Measurements from ENCODE around the gene AKAP13. TPM values are rescaled to one million over a fixed set of nuclear protein-coding genes. Genes with fewer than 3 reads are reported as not detected.

AKAP13 gene
- polyA plus RNA-seq, 3 donors = 47.9 to 99.7 (median 92.6) TPM

DNA sequence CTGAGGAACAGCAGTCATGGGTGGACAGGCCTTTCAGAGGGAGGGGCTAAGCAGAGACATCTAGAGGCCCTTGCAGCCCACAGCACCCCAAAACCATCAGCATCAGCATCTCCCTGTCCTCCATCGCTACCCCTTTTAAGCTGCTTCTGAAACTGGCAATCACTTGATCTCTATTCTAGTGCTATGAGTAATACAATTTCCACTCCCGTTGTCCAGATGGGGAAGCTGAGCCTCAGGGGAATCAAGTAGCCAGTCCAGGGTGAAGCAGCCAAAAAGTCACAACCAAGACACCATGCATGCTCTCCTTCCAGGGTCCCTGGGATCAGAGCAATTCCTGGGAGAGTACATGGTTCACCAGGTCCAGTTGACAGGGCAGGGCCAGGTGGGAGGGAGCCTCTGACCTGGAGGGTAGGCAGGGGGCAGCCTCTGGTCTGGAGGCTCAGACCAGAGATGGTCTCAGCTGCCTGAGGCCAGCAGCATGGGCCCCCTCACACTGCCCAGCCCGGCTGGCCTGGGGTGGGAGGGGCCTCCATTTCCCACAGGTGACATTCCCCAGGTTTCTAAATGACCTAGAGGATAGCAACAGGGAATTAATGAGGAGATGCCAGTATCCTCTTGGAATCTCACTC, 384.4 kb downstream of the AKAP13 start:
- no peaks in the 10 kb centered on the region for H3K36me3 Mint-ChIP-seq
- no peak overlapping the region for H3K4me3 Mint-ChIP-seq
- no peaks in the 10 kb centered on the region for H3K79me2 ChIP-seq (ENCODE audit: insufficient read depth, low read length)
- intact Hi-C loops (cut with micrococcal nuclease) = no loop called here
- TF ChIP-seq, protein P1, sequence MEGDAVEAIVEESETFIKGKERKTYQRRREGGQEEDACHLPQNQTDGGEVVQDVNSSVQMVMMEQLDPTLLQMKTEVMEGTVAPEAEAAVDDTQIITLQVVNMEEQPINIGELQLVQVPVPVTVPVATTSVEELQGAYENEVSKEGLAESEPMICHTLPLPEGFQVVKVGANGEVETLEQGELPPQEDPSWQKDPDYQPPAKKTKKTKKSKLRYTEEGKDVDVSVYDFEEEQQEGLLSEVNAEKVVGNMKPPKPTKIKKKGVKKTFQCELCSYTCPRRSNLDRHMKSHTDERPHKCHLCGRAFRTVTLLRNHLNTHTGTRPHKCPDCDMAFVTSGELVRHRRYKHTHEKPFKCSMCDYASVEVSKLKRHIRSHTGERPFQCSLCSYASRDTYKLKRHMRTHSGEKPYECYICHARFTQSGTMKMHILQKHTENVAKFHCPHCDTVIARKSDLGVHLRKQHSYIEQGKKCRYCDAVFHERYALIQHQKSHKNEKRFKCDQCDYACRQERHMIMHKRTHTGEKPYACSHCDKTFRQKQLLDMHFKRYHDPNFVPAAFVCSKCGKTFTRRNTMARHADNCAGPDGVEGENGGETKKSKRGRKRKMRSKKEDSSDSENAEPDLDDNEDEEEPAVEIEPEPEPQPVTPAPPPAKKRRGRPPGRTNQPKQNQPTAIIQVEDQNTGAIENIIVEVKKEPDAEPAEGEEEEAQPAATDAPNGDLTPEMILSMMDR (IDR thresholded peaks at IDR 0.05) = no peak
- H2AFZ ChIP-seq (ENCODE audit: insufficient read depth, low read depth, low read length, poor library complexity, severe bottlenecking) = no peak overlapping the region
- H4K20me1 ChIP-seq (ENCODE audit: insufficient read depth, low read length) = no peaks in the 10 kb centered on the region
- no peaks in the 10 kb centered on the region for H3K36me3 ChIP-seq (replicated peaks in 1 of 2; ENCODE audit: control insufficient read depth in 1 of 2, insufficient read depth in 2 of 2, low read length in 2 of 2)
- H3K27me3 ChIP-seq (ENCODE audit: control insufficient read depth in 2 of 2, insufficient read depth in 2 of 2, low read length in 2 of 2) = no peaks in the 10 kb centered on the region
- no peak overlapping the region for H3K9ac ChIP-seq (ENCODE audit: insufficient read depth, low read length, poor library complexity, severe bottlenecking)
- peaks cover 0 to 17% of the 10 kb centered on the region in 2 donors for H3K9me3 ChIP-seq (replicated peaks in 1 of 2; ENCODE audit: control insufficient read depth in 1 of 2, insufficient read depth in 1 of 2, low read length in 2 of 2)
- H3K4me2 ChIP-seq (replicated peaks; ENCODE audit: extremely low read depth, low read length, poor library complexity, severe bottlenecking) = no peak overlapping the region
- peaks cover 0 to 17% (median 7%) of the 10 kb centered on the region in 7 donors for H3K9me3 Mint-ChIP-seq
- peaks cover 0 to 2% (median 0%) of the 10 kb centered on the region in 3 donors for H3K27me3 Mint-ChIP-seq (ENCODE audit: low read depth in 3 of 3)
- H3K4me1 ChIP-seq (ENCODE audit: control insufficient read depth in 1 of 2, insufficient read depth in 2 of 2, low read length in 2 of 2) = no peaks in the 10 kb centered on the region
- WGBS (ENCODE audit: insufficient coverage) = no CpG with 5 or more reads among the region's 3 CpGs
- H3K27ac Mint-ChIP-seq = peak overlapping the region in 1 of 7 donors; percentile 40
- no peak for DNase-seq
- H3K4me1 Mint-ChIP-seq = no peaks in the 10 kb centered on the region
- H3K4me3 ChIP-seq (replicated peaks in 1 of 3; ENCODE audit: low read depth in 2 of 3, low read length in 3 of 3) = no peak overlapping the region
- H3K27ac ChIP-seq (ENCODE audit: low read depth in 1 of 2, low read length in 2 of 2) = no peak overlapping the region

DNA sequence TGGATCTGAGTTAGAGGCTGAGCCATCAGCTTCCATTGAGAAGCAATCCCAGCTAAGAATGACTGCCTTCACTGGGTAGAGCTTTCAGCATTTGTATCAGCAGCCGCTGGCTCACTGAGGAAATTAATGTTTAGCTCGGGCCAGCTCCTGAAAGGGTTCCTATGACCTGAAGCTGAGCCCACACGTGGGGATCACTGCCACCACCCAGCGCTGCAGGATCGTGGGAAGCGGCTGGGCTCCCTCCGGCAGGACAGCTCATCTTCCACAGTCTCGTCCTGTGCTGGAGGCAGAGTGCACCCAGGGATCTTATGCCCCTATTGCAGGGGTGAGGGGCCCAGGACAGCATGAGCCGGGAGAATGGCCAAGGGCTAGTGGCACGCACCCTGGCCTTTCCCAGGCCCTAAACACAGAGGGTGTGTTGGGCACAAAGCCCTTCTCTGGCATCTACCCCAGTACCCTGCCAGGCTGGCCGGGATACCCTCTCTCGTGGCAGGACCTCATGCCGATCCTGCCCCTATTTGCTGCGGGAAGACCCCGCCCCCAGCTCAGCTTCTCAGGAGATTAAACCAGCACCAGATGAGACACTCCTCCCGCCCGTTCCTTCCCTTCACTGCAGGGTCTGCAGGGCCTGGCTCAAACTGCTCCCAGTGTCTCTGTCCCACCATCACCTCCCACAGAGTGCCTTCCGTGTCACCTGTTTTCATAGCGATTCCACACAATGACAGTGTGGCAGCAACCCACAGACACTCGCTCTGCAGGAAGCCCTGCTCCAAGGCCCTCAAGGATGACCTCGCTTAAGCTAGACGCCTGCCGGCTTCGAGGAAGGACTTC, 385.8 kb downstream of the AKAP13 start:
- Histone ChIP-seq H3K27ac (ENCODE audit: low read depth in 1 of 2, low read length in 2 of 2) (no peak overlapping the region), H3K79me2 (ENCODE audit: insufficient read depth, low read length) (no peaks in the 10 kb centered on the region), H3K4me1 (ENCODE audit: control insufficient read depth in 1 of 2, insufficient read depth in 2 of 2, low read length in 2 of 2) (no peaks in the 10 kb centered on the region), H3K9ac (ENCODE audit: insufficient read depth, low read length, poor library complexity, severe bottlenecking) (no peak overlapping the region), H3K4me2 (replicated peaks; ENCODE audit: extremely low read depth, low read length, poor library complexity, severe bottlenecking) (no peak overlapping the region), H3K4me3 (replicated peaks in 1 of 3; ENCODE audit: low read depth in 2 of 3, low read length in 3 of 3) (no peak overlapping the region), H3K27me3 (ENCODE audit: control insufficient read depth in 2 of 2, insufficient read depth in 2 of 2, low read length in 2 of 2) (no peaks in the 10 kb centered on the region), H4K20me1 (ENCODE audit: insufficient read depth, low read length) (no peaks in the 10 kb centered on the region), H3K9me3 (replicated peaks in 1 of 2; ENCODE audit: control insufficient read depth in 1 of 2, insufficient read depth in 1 of 2, low read length in 2 of 2) (peaks cover 0 to 17% of the 10 kb centered on the region in 2 donors), H3K36me3 (replicated peaks in 1 of 2; ENCODE audit: control insufficient read depth in 1 of 2, insufficient read depth in 2 of 2, low read length in 2 of 2) (no peaks in the 10 kb centered on the region), H2AFZ (ENCODE audit: insufficient read depth, low read depth, low read length, poor library complexity, severe bottlenecking) (no peak overlapping the region)
- TF ChIP-seq, protein P1 (IDR thresholded peaks at IDR 0.05) = no peak
- Mint-ChIP-seq H3K27ac (no peak overlapping the region), H3K27me3 (ENCODE audit: low read depth in 3 of 3) (peaks cover 0 to 2% (median 0%) of the 10 kb centered on the region in 3 donors), H3K36me3 (no peaks in the 10 kb centered on the region), H3K4me3 (no peak overlapping the region), H3K9me3 (peaks cover 0 to 17% (median 9%) of the 10 kb centered on the region in 7 donors), H3K4me1 (no peaks in the 10 kb centered on the region)
- intact Hi-C loops (cut with micrococcal nuclease) = no loop called here
- DNase-seq = no peak
- WGBS (ENCODE audit: insufficient coverage) = 95% methylated on average over 24 of the region's 24 CpGs
